HG03378 (cell line): ENCODE results near the gene IL36A.

Source experiments
- ATAC-seq: cut with Tn5 transposase; IDR thresholded peaks from one replicate; pipeline ENCODE4 v1.9.1; 2021; ENCODE audit warnings: mild to moderate bottlenecking, moderate library complexity; ENCODE audit not compliant: unreplicated experiment

IL36A gene

GRCh38 chr2:113005030-113005509 lies at the start of gene IL36A:
Gene IL36A, plus strand, starts transcription at chr2:113005459. Its CDS starts 413 bp downstream, at chr2:113005872.
- no peak for ATAC-seq

- ATAC-seq, result no peak
Observed at GRCh38 chr2:112957511-112957910, 47.7 kb upstream of the IL36A start.

GRCh38 chr2:112958428-112959108 lies 46.7 kb upstream of the IL36A start:
- ATAC-seq, result no peak

GRCh38 chr2:112959109-112959812 lies 46.0 kb upstream of the IL36A start:
- no peak for ATAC-seq

GRCh38 chr2:112960230-112960825 lies 44.9 kb upstream of the IL36A start:
- ATAC-seq, result no peak

GRCh38 chr2:112962308-112963175 lies 42.7 kb upstream of the IL36A start:
- no peak for ATAC-seq

GRCh38 chr2:112967023-112967422 lies 38.2 kb upstream of the IL36A start:
- ATAC-seq, result no peak

- no peak for ATAC-seq
Observed at GRCh38 chr2:112972423-112973086, 32.7 kb upstream of the IL36A start.

GRCh38 chr2:112973156-112973555 lies 32.1 kb upstream of the IL36A start:
- no peak for ATAC-seq

- ATAC-seq, result no peak
Observed at GRCh38 chr2:112977559-112978056, 27.7 kb upstream of the IL36A start, which contains the start of gene IL36G. Gene IL36G, plus strand, starts transcription at chr2:112978006. Its CDS starts 633 bp downstream, at chr2:112978639.

GRCh38 chr2:112979731-112980130 lies 25.5 kb upstream of the IL36A start:
- no peak for ATAC-seq

- no peak for ATAC-seq
Observed at GRCh38 chr2:112980537-112980936, 24.7 kb upstream of the IL36A start.

GRCh38 chr2:112985090-112985489 lies 20.2 kb upstream of the IL36A start:
- ATAC-seq, result no peak

GRCh38 chr2:112989611-112990010 lies 15.6 kb upstream of the IL36A start:
- no peak for ATAC-seq

- ATAC-seq, result no peak
Observed at GRCh38 chr2:112993831-112994230, 11.4 kb upstream of the IL36A start.

GRCh38 chr2:112994648-112995047 lies 10.6 kb upstream of the IL36A start:
- no peak for ATAC-seq

- no peak for ATAC-seq
Observed at GRCh38 chr2:112995346-112995920, 9.8 kb upstream of the IL36A start.

- ATAC-seq, result no peak
Observed at GRCh38 chr2:112996635-112997034, 8.6 kb upstream of the IL36A start.

- no peak for ATAC-seq
Observed at GRCh38 chr2:112997151-112997550, 8.1 kb upstream of the IL36A start.

- no peak for ATAC-seq
Observed at GRCh38 chr2:113000436-113000835, 4.8 kb upstream of the IL36A start.
